Measurements from ENCODE around the gene INSIG1. TPM values are rescaled to one million over a fixed set of nuclear protein-coding genes. Genes with fewer than 3 reads are reported as not detected.

The INSIG1 gene
- total RNA-seq, 1 donor from 2014 or later = 25.1 TPM

DNA sequence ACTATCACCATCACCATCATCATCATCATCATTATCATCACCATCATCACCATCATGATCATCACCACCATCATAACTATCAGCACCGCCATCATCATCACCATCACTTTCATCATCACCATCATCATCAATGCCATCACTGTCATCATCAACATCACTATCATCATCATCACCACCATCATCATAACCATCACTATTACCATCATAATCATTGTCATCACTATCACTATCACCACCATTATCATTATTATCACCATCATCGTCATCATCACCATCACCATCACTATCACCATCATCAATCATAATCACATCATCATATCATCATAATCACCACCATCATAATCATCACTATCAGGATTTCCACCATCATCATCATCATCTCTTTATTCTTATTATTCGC, 20.6 kb downstream of the INSIG1 start:
- H3K36me3 ChIP-seq (ENCODE audit: control insufficient read depth in 3 of 3, insufficient read depth in 3 of 3, low read length in 3 of 3) = no peaks in the 10 kb centered on the region
- H3K9ac ChIP-seq (ENCODE audit: low read depth in 1 of 3, low read length in 3 of 3) = no peak overlapping the region
- H3K27me3 ChIP-seq (ENCODE audit: control insufficient read depth in 3 of 3, insufficient read depth in 3 of 3, low read length in 3 of 3) = peaks cover 0 to 4% (median 0%) of the 10 kb centered on the region in 3 donors
- no peaks in the 10 kb centered on the region for H3K9me3 ChIP-seq (ENCODE audit: control insufficient read depth in 3 of 3, low read length in 3 of 3)
- no peak overlapping the region for H3K4me3 ChIP-seq (ENCODE audit: low read length in 3 of 3)
- no peaks in the 10 kb centered on the region for H3K4me1 ChIP-seq (ENCODE audit: control insufficient read depth in 3 of 3, insufficient read depth in 3 of 3, low read length in 3 of 3)
- no peak overlapping the region for H3K27ac ChIP-seq (ENCODE audit: low read depth, low read length)

DNA sequence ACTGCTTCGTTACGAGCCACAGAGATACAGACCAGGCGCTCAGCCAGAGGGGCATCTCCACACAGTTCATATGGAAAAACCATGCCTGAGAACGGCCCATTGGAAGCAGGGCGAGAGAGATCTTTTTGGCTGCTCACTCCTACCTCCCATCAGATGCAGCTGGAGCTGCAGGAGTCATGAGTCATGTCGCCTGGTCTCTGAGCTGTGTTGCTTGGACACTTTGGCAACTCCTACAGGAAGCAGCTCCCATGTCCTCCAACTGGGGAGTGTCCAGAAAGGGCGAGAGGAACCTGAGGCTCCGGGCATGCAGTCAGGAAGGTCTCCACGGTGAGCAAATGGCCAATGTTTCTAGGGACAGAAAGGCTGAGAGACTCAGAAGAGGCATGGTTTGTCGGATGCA, 24.9 kb downstream of the INSIG1 start:
- Histone ChIP-seq H3K27ac (ENCODE audit: low read depth, low read length) (no peak overlapping the region), H3K36me3 (ENCODE audit: control insufficient read depth in 3 of 3, insufficient read depth in 3 of 3, low read length in 3 of 3) (no peaks in the 10 kb centered on the region), H3K9me3 (ENCODE audit: control insufficient read depth in 3 of 3, low read length in 3 of 3) (no peaks in the 10 kb centered on the region), H3K9ac (ENCODE audit: low read depth in 1 of 3, low read length in 3 of 3) (no peak overlapping the region), H3K4me1 (ENCODE audit: control insufficient read depth in 3 of 3, insufficient read depth in 3 of 3, low read length in 3 of 3) (no peaks in the 10 kb centered on the region), H3K27me3 (ENCODE audit: control insufficient read depth in 3 of 3, insufficient read depth in 3 of 3, low read length in 3 of 3) (peaks cover 0 to 5% (median 0%) of the 10 kb centered on the region in 3 donors), H3K4me3 (ENCODE audit: low read length in 3 of 3) (no peak overlapping the region)

DNA sequence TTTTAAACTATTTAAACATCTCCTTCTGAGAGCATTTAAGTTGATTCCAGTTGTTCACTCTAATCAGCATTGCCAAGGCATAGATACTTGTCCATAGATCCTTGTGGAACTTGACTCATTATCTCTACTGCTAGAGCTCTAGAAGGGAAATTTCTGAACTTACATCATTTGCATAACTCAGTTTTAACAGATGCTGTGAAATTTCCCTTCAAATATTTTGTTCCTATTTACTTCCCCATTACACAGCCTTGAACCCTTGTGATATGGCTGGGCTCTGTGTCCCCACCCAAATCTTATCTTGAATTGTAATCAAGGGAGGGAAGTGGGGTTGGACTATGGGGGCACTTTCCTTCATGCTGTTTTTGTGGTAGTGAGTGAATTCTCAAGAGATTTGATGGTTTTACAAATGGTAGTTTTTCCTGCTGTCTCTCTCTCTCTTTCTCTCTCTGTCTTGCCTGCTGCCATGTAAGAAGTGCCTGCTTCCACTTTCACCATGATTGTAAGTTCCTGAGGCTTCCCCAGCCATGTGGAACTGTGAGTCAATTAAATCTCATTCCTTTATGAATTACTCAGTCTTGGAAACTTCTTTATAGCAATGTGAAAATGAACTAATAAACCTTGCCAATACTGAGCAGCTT, 25.4 kb downstream of the INSIG1 start:
- Histone ChIP-seq H3K4me1 (ENCODE audit: control insufficient read depth in 3 of 3, insufficient read depth in 3 of 3, low read length in 3 of 3) (no peaks in the 10 kb centered on the region), H3K27ac (ENCODE audit: low read depth, low read length) (no peak overlapping the region), H3K27me3 (ENCODE audit: control insufficient read depth in 3 of 3, insufficient read depth in 3 of 3, low read length in 3 of 3) (peaks cover 0 to 8% (median 4%) of the 10 kb centered on the region in 3 donors), H3K9ac (ENCODE audit: low read depth in 1 of 3, low read length in 3 of 3) (no peak overlapping the region), H3K9me3 (ENCODE audit: control insufficient read depth in 3 of 3, low read length in 3 of 3) (no peaks in the 10 kb centered on the region), H3K4me3 (ENCODE audit: low read length in 3 of 3) (no peak overlapping the region), H3K36me3 (ENCODE audit: control insufficient read depth in 3 of 3, insufficient read depth in 3 of 3, low read length in 3 of 3) (no peaks in the 10 kb centered on the region)

DNA sequence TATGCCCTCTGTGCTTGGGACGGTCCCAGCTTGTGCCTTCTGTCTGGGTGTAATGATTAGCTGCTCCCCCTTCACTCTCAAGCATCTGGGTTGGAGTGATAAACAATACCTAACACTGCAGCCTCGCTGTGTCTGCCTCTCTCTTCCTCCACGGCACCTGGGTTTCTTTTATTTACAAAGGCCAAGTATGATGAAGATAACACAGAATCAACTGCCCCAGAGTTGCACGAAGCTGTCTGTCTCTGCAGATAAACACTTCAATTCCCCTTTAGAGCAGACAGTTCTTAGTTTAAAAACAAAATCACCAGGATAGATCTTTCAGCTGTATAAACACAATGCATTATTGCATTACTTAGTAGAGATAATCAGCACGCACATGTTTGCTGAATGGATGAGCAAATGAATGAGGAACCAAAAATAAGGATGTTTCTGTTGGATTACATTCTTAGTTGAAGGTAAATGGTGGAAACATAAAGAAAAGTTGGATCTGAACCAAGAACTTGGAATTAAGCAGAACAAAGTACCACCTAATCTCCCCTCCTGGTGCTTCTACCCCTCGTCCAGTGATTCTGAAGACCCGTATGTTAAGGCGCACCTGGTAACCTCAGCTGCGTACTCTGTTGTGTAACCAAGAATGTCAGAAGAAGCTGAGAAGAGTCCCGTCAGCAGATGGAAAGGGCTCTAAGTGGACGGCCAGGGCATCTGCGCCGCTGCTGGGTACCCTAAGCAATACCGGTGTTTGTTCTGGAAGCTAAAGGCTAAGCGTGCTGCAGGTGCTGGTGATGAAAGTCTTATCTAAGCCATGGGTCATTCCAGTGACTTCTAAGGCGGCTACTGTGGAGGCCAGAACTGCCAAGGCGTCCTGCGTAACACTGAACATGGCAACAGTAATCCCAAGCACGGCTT, 26.6 kb downstream of the INSIG1 start:
- H3K9me3 ChIP-seq (ENCODE audit: control insufficient read depth in 3 of 3, low read length in 3 of 3) = no peaks in the 10 kb centered on the region
- no peak overlapping the region for H3K27ac ChIP-seq (ENCODE audit: low read depth, low read length)
- H3K4me3 ChIP-seq (ENCODE audit: low read length in 3 of 3) = no peak overlapping the region
- H3K36me3 ChIP-seq (ENCODE audit: control insufficient read depth in 3 of 3, insufficient read depth in 3 of 3, low read length in 3 of 3) = no peaks in the 10 kb centered on the region
- peaks cover 2 to 8% (median 5%) of the 10 kb centered on the region in 3 donors for H3K27me3 ChIP-seq (ENCODE audit: control insufficient read depth in 3 of 3, insufficient read depth in 3 of 3, low read length in 3 of 3)
- no peak overlapping the region for H3K9ac ChIP-seq (ENCODE audit: low read depth in 1 of 3, low read length in 3 of 3)
- H3K4me1 ChIP-seq (ENCODE audit: control insufficient read depth in 3 of 3, insufficient read depth in 3 of 3, low read length in 3 of 3) = no peaks in the 10 kb centered on the region

DNA sequence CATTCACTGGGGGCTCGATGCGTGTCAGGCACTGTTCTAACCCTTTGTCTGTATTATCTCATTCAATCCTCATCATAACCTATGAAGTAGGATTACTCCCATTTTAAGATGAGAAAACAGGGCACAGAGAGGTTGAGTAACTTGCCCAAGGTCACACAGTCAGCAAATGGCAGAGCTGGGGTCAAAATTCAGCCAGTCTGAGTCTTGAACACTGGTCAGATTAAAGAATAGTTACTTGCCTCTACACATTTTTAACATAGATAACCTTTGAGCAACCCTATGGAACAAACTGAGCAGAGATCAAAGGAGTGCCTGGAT, 27.2 kb downstream of the INSIG1 start:
- Histone ChIP-seq H3K27ac (ENCODE audit: low read depth, low read length) (no peak overlapping the region), H3K27me3 (ENCODE audit: control insufficient read depth in 3 of 3, insufficient read depth in 3 of 3, low read length in 3 of 3) (peaks cover 2 to 8% (median 5%) of the 10 kb centered on the region in 3 donors), H3K9ac (ENCODE audit: low read depth in 1 of 3, low read length in 3 of 3) (no peak overlapping the region), H3K36me3 (ENCODE audit: control insufficient read depth in 3 of 3, insufficient read depth in 3 of 3, low read length in 3 of 3) (no peaks in the 10 kb centered on the region), H3K4me3 (ENCODE audit: low read length in 3 of 3) (no peak overlapping the region), H3K4me1 (ENCODE audit: control insufficient read depth in 3 of 3, insufficient read depth in 3 of 3, low read length in 3 of 3) (no peaks in the 10 kb centered on the region), H3K9me3 (ENCODE audit: control insufficient read depth in 3 of 3, low read length in 3 of 3) (no peaks in the 10 kb centered on the region)

DNA sequence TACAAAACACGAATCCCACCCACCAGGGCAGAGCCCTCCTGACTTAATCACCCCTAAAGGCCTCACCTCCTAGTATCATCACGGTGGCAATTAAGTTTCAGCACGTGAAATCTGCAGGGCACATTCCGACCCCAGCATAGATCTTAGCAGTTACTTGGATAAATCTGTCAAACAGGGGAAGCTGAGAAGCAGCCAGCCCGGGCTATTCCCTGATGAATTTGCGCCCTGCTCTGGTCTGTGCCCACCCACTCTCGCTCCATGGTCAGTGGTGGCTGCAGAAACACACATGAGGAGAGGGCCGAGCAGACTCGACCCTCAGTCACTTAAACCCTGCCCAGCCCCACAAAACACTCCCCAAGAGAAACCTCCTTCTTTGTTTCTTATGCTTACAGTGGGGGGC, 28.7 kb downstream of the INSIG1 start:
- no peaks in the 10 kb centered on the region for H3K9me3 ChIP-seq (ENCODE audit: control insufficient read depth in 3 of 3, low read length in 3 of 3)
- no peak overlapping the region for H3K9ac ChIP-seq (ENCODE audit: low read depth in 1 of 3, low read length in 3 of 3)
- H3K36me3 ChIP-seq (ENCODE audit: control insufficient read depth in 3 of 3, insufficient read depth in 3 of 3, low read length in 3 of 3) = no peaks in the 10 kb centered on the region
- H3K4me1 ChIP-seq (ENCODE audit: control insufficient read depth in 3 of 3, insufficient read depth in 3 of 3, low read length in 3 of 3) = no peaks in the 10 kb centered on the region
- peaks cover 2 to 8% (median 5%) of the 10 kb centered on the region in 3 donors for H3K27me3 ChIP-seq (ENCODE audit: control insufficient read depth in 3 of 3, insufficient read depth in 3 of 3, low read length in 3 of 3)
- no peak overlapping the region for H3K4me3 ChIP-seq (ENCODE audit: low read length in 3 of 3)
- H3K27ac ChIP-seq (ENCODE audit: low read depth, low read length) = no peak overlapping the region

DNA sequence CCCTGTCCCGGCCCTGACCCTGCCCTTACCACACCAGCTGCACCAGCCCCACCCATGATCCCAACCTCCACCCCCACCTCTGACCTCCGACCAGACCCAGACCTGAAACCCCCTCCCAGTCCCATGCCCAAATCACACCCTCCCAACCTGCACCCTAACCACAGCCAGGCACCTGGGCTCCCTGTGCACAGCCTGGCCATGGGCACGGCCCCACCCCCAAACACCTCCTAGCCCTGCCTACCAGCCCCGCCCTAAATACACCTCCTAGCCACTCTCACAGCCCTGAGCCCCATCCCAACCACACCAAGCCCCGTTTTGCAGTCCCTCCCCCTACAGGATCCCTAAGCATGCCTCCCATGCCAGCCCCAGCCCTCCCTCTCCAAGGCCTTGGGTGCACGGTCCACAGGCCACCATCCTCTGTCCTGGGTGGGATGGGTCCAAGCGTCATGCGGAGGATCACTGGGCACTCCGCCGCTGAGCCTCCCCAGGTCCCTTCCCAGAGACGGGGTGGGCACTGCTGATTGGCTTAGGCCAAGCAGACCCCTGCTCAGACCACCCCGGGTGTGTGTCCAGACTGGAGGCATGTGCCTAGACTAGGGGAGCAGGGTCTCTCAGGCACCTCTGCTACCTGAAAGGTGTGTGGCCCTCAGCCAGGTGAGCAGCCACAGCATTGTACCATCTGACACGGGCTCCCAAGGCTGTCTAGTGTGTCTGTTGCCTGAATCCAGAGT, 30.1 kb downstream of the INSIG1 start:
- no peaks in the 10 kb centered on the region for H3K4me1 ChIP-seq (ENCODE audit: control insufficient read depth in 3 of 3, insufficient read depth in 3 of 3, low read length in 3 of 3)
- H3K27ac ChIP-seq (ENCODE audit: low read depth, low read length) = no peak overlapping the region
- H3K4me3 ChIP-seq (ENCODE audit: low read length in 3 of 3) = no peak overlapping the region
- H3K9ac ChIP-seq (ENCODE audit: low read depth in 1 of 3, low read length in 3 of 3) = no peak overlapping the region
- H3K9me3 ChIP-seq (ENCODE audit: control insufficient read depth in 3 of 3, low read length in 3 of 3) = no peaks in the 10 kb centered on the region
- H3K36me3 ChIP-seq (ENCODE audit: control insufficient read depth in 3 of 3, insufficient read depth in 3 of 3, low read length in 3 of 3) = no peaks in the 10 kb centered on the region
- peaks cover 2 to 14% (median 5%) of the 10 kb centered on the region in 3 donors for H3K27me3 ChIP-seq (ENCODE audit: control insufficient read depth in 3 of 3, insufficient read depth in 3 of 3, low read length in 3 of 3)

DNA sequence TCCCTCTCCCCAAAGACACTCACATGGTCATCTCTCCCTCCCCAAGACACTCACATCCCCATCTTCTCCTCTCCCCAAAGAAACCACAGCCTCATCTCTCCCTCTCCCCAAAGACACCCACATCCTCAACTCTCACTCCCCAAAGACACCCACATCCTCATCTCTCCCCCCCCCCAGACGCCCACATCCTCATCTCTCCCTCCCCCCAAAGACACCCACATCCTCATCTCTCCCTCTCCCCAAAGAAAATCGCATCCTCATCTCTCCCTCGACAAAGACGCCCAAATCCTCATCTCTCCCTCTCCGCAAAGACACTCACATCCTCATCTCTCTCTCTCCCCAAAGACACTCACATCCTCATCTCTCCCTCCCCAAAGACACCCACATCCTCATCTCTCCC, 31.5 kb downstream of the INSIG1 start:
- no peak overlapping the region for H3K27ac ChIP-seq (ENCODE audit: low read depth, low read length)
- no peak overlapping the region for H3K9ac ChIP-seq (ENCODE audit: low read depth in 1 of 3, low read length in 3 of 3)
- H3K4me3 ChIP-seq (ENCODE audit: low read length in 3 of 3) = no peak overlapping the region
- H3K9me3 ChIP-seq (ENCODE audit: control insufficient read depth in 3 of 3, low read length in 3 of 3) = no peaks in the 10 kb centered on the region
- H3K36me3 ChIP-seq (ENCODE audit: control insufficient read depth in 3 of 3, insufficient read depth in 3 of 3, low read length in 3 of 3) = no peaks in the 10 kb centered on the region
- peaks cover 8 to 28% (median 11%) of the 10 kb centered on the region in 3 donors for H3K27me3 ChIP-seq (ENCODE audit: control insufficient read depth in 3 of 3, insufficient read depth in 3 of 3, low read length in 3 of 3)
- H3K4me1 ChIP-seq (ENCODE audit: control insufficient read depth in 3 of 3, insufficient read depth in 3 of 3, low read length in 3 of 3) = no peaks in the 10 kb centered on the region

DNA sequence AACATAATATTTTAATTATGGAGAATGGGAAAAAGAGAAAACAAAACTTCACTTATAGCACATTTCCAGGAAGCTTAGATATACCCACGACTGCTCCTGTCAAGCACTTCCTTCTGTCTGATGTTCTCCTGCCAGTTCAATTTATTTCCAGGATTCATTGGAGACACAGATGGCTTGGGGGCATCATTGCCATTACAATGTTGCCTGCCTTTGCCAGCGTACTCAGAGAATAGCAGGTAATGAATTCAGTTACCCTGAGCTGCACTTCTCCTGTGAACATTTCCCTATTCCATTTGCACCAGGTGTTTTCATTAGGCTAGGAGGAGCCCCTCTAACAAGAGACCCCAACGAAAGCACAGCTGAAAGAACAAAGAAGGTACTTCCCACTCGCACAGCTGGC, 33.7 kb downstream of the INSIG1 start:
- Histone ChIP-seq H3K4me3 (ENCODE audit: low read length in 3 of 3) (no peak overlapping the region), H3K4me1 (ENCODE audit: control insufficient read depth in 3 of 3, insufficient read depth in 3 of 3, low read length in 3 of 3) (no peaks in the 10 kb centered on the region), H3K9me3 (ENCODE audit: control insufficient read depth in 3 of 3, low read length in 3 of 3) (no peaks in the 10 kb centered on the region), H3K36me3 (ENCODE audit: control insufficient read depth in 3 of 3, insufficient read depth in 3 of 3, low read length in 3 of 3) (no peaks in the 10 kb centered on the region), H3K9ac (ENCODE audit: low read depth in 1 of 3, low read length in 3 of 3) (no peak overlapping the region), H3K27me3 (ENCODE audit: control insufficient read depth in 3 of 3, insufficient read depth in 3 of 3, low read length in 3 of 3) (peaks cover 27 to 41% (median 27%) of the 10 kb centered on the region in 3 donors), H3K27ac (ENCODE audit: low read depth, low read length) (no peak overlapping the region)

Data from skeletal muscle tissue (tissue), 4 donors.